ENCODE results near the gene DDX17.

The DDX17 gene

DNA sequence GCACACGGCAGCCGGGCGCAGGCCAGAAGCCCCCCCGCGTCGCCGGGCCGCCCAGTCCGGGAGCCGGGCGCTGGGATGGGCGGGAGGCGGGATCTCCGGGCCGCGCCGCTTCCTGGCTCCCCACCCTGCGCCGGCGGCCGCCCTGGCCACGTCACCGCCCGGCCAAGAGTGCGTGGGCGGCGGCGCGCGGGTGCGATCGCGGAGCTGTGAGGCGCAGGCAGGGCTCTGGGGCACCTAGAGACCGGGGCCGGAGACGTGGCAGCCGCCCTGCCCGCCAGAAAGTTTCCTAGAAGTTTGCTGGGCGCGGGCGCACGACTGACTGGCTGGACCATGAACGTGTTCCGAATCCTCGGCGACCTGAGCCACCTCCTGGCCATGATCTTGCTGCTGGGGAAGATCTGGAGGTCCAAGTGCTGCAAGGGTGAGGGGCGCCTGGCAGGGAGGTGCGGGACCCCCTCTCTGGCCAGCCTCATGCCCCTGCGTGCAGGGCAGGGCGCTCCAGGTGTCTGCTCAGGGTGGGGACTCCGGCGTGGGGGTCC lies 38.1 kb downstream of the DDX17 start, which contains the start of gene KDELR3:
TSS of gene KDELR3 (plus strand) at position 193 of the 539 bp plus-strand sequence. CDS start at position 331, 138 bp downstream.
- Histone ChIP-seq H3K4me3 (ENCODE audit: low read length in 2 of 2) (peak within 1 kb of the TSS; percentile 71 to 86), H3K36me3 (ENCODE audit: control insufficient read depth in 2 of 2, insufficient read depth in 2 of 2, low read length in 2 of 2) (no peaks in the 10 kb centered on the region), H3K9me3 (ENCODE audit: control insufficient read depth in 2 of 2, low read length in 2 of 2) (no peaks in the 10 kb centered on the region), H3K9ac (ENCODE audit: low read depth in 1 of 2, low read length in 2 of 2) (peak within 1 kb of the TSS; percentile 72 to 97), H3K27me3 (ENCODE audit: control insufficient read depth in 2 of 2, insufficient read depth in 2 of 2, low read length in 2 of 2) (peaks cover 8 to 19% of the 10 kb centered on the region in 2 donors), H3K4me1 (ENCODE audit: control insufficient read depth in 2 of 2, insufficient read depth in 2 of 2, low read length in 2 of 2) (peaks cover 8 to 13% of the 10 kb centered on the region in 2 donors), H3K27ac (ENCODE audit: low read depth in 2 of 2, low read length in 2 of 2) (peak within 1 kb of the TSS in 1 of 2 donors; percentile 46)

DNA sequence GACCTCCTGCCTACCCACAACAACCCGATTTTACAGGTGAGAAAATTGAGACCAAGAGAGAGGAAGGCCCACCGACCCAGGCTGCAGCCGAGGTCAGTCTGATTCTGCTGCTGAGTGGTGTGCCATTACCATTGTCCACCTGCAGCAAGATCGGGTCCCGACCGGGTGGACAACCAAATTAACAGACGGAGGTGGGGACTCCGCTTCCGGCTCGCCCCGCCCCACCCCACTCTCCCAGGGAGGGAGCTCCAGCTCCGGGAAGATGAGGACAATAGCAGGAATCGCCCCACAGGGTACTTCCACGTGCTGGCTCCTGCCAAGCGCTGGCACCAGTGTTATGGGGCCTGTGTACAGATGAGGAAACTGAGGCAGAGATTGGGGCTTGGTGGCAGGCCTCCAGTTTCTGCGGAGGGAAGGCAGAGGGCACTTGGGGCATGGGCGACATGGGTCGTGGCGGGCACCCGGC lies 38.6 kb downstream of the DDX17 start:
- Histone ChIP-seq H3K27ac (ENCODE audit: low read depth in 2 of 2, low read length in 2 of 2) (peak overlapping the region in 1 of 2 donors; percentile 46), H3K36me3 (ENCODE audit: control insufficient read depth in 2 of 2, insufficient read depth in 2 of 2, low read length in 2 of 2) (no peaks in the 10 kb centered on the region)

DNA sequence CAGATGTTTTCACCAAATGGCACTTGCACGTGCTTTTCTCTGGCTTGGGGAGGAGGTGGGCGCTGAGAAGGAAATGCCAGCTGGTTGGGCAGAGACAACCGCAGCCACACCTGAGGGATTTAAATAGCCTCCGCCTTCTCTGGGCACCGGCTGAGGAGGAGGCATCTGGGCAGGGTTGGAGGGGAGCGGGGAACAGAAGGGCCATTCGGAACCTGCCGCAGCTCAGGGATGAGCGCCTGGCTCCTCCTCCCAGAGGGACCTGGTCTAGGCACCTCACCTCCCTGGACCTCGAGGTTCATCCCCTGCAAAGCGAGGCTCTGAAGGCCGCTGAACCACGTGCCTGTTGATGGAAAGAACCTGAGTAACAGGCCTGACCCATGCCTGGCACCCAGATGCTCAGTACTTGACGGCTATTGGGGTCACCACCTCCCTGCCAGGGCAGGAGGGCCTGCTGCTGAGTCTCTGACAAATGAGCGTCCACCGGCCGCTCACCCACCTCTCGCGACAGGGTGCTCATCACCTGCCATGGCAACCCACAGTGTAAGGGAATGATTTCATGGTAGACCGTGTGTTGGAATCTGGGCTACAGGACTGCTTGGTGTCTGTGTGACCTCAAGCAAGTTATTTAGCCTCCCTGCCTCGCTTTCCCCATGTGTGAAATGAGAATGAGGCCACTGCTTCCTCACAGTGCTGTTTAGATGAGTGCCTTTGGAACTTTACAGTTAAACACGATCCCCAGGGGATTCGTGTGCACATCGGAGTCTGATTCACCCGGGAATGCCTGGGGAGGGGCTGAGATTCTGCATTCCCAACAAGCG lies 40.2 kb downstream of the DDX17 start:
- Histone ChIP-seq H3K27ac (ENCODE audit: low read depth in 2 of 2, low read length in 2 of 2) (no peak overlapping the region), H3K9me3 (ENCODE audit: control insufficient read depth in 2 of 2, low read length in 2 of 2) (no peaks in the 10 kb centered on the region), H3K9ac (ENCODE audit: low read depth in 1 of 2, low read length in 2 of 2) (no peak overlapping the region), H3K27me3 (ENCODE audit: control insufficient read depth in 2 of 2, insufficient read depth in 2 of 2, low read length in 2 of 2) (peaks cover 15 to 30% of the 10 kb centered on the region in 2 donors), H3K4me3 (ENCODE audit: low read length in 2 of 2) (no peak overlapping the region), H3K4me1 (ENCODE audit: control insufficient read depth in 2 of 2, insufficient read depth in 2 of 2, low read length in 2 of 2) (peaks cover 11 to 13% of the 10 kb centered on the region in 2 donors), H3K36me3 (ENCODE audit: control insufficient read depth in 2 of 2, insufficient read depth in 2 of 2, low read length in 2 of 2) (no peaks in the 10 kb centered on the region)

More for the DNA sequence above, 38.6 kb downstream of the DDX17 start:
- Histone ChIP-seq H3K9ac (ENCODE audit: low read depth in 1 of 2, low read length in 2 of 2) (peak overlapping the region; percentile 47 to 97), H3K27me3 (ENCODE audit: control insufficient read depth in 2 of 2, insufficient read depth in 2 of 2, low read length in 2 of 2) (peaks cover 10 to 21% of the 10 kb centered on the region in 2 donors), H3K4me1 (ENCODE audit: control insufficient read depth in 2 of 2, insufficient read depth in 2 of 2, low read length in 2 of 2) (peaks cover 8 to 13% of the 10 kb centered on the region in 2 donors), H3K4me3 (ENCODE audit: low read length in 2 of 2) (peak overlapping the region; percentile 71 to 86), H3K9me3 (ENCODE audit: control insufficient read depth in 2 of 2, low read length in 2 of 2) (no peaks in the 10 kb centered on the region)

DNA sequence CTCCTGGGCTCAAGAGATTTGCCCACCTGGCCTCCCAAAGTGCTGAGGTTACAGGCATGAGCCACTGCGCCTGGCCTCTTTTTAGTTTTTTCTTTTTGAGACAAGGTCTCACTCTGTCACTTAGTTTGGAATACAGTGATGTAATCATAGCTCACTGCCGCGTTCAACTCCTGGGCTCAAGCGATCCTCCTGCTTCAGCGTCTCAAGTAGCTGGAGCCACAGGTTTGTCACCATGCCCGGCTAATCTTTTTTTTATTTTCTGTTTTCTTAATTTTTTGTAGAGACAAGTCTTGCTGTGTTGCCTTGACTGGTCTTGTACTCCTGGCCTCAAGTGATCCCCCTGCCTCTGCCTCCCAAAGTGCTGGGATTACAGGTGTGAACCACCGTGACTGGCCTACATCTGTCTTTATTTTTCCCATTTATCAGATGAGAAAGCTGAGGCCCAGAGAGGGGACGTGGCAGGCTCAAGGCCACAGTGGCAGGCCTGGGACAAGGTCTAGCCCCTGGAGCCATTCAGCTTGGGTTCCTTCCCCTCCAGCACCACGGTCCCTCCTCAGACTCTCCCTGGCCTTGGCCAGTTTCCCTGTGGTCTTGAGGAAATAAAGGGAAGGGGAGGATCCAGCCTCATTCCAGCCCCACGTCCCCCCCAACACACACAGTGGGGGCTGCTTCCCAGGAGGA lies 41.0 kb downstream of the DDX17 start:
- no peak overlapping the region for H3K4me3 ChIP-seq (ENCODE audit: low read length in 2 of 2)
- H3K27ac ChIP-seq (ENCODE audit: low read depth in 2 of 2, low read length in 2 of 2), result no peak overlapping the region
- peaks cover 11 to 13% of the 10 kb centered on the region in 2 donors for H3K4me1 ChIP-seq (ENCODE audit: control insufficient read depth in 2 of 2, insufficient read depth in 2 of 2, low read length in 2 of 2)
- H3K36me3 ChIP-seq (ENCODE audit: control insufficient read depth in 2 of 2, insufficient read depth in 2 of 2, low read length in 2 of 2), result no peaks in the 10 kb centered on the region
- H3K9me3 ChIP-seq (ENCODE audit: control insufficient read depth in 2 of 2, low read length in 2 of 2), result no peaks in the 10 kb centered on the region
- H3K27me3 ChIP-seq (ENCODE audit: control insufficient read depth in 2 of 2, insufficient read depth in 2 of 2, low read length in 2 of 2), result peaks cover 20 to 35% of the 10 kb centered on the region in 2 donors
- no peak overlapping the region for H3K9ac ChIP-seq (ENCODE audit: low read depth in 1 of 2, low read length in 2 of 2)

DNA sequence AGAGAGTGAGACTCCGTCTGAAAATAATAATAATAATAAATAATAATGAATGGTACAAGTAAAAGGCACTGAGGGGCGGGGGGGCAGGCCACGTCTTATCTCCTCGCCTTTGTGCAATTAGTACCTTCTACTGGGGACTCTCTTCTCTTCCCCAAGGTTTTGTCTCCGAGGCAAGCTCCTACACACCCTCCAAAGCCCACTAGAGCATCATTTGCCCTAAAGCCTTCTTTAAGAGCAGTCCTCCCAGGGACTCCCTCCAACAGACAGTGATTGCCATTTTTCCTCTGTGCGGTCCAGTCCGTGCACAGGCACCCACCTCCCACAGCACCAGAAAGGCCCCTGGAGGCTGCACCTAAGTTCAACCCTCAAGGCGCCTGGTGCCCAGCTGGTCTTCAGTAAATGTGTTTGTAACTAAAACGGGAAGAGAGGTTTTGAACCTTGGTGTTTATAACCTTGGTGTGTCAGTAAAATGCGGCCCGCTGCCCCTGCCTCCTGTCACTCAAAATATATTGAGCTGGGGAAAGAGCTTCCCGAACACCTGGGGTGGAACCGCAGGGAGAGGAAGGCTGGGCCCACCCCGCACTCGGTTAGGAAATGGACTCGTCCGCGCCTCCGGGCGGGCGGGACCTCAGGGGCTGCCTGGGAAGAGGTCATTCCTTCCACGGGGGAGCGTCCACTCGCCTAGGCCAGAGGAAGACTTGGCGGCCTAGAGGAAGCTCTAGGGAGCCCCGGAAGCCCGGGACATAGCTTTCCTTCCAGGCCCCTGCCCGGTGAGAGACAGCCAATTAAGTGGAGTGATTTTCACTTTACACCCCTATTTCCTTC lies 42.9 kb downstream of the DDX17 start:
- peaks cover 10 to 11% of the 10 kb centered on the region in 2 donors for H3K4me1 ChIP-seq (ENCODE audit: control insufficient read depth in 2 of 2, insufficient read depth in 2 of 2, low read length in 2 of 2)
- no peaks in the 10 kb centered on the region for H3K9me3 ChIP-seq (ENCODE audit: control insufficient read depth in 2 of 2, low read length in 2 of 2)
- no peaks in the 10 kb centered on the region for H3K36me3 ChIP-seq (ENCODE audit: control insufficient read depth in 2 of 2, insufficient read depth in 2 of 2, low read length in 2 of 2)
- no peak overlapping the region for H3K9ac ChIP-seq (ENCODE audit: low read depth in 1 of 2, low read length in 2 of 2)
- H3K27me3 ChIP-seq (ENCODE audit: control insufficient read depth in 2 of 2, insufficient read depth in 2 of 2, low read length in 2 of 2), result peaks cover 31 to 42% of the 10 kb centered on the region in 2 donors
- no peak overlapping the region for H3K4me3 ChIP-seq (ENCODE audit: low read length in 2 of 2)
- no peak overlapping the region for H3K27ac ChIP-seq (ENCODE audit: low read depth in 2 of 2, low read length in 2 of 2)

DNA sequence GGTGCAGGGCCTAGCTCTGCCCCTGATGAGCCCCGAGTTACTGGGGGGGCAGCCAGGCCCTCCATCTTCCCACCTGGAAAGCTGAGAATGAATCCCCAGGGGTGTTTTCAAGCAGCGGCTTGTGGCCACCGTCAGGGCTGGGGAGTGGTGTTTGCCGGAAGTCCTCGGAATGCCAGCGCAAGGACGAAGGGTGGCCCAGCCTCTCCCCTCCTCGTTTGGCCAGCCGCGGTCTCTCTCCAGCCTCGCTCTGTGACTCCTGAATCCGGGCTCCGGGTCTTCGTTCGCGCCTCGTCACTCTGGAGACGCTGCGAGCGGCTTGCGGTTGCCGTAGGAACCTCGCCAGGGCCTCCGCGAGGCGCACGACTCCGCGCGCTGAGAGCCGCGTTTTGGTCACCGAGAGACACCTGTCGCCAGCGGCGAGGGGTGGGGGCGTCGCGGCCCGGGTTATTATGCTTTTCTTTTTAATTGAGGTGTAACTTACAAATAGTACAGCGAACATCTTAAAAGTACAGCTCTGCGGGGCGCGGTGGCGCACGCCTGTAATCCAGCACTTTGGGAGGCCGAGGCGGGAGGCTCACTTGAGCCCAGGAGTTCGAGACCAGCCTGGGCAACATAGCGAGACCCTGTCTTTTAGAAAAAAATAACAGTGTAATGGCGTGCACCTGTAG lies 44.6 kb downstream of the DDX17 start:
- peaks cover 43 to 53% of the 10 kb centered on the region in 2 donors for H3K27me3 ChIP-seq (ENCODE audit: control insufficient read depth in 2 of 2, insufficient read depth in 2 of 2, low read length in 2 of 2)
- H3K36me3 ChIP-seq (ENCODE audit: control insufficient read depth in 2 of 2, insufficient read depth in 2 of 2, low read length in 2 of 2), result no peaks in the 10 kb centered on the region
- no peak overlapping the region for H3K9ac ChIP-seq (ENCODE audit: low read depth in 1 of 2, low read length in 2 of 2)
- no peaks in the 10 kb centered on the region for H3K9me3 ChIP-seq (ENCODE audit: control insufficient read depth in 2 of 2, low read length in 2 of 2)
- H3K4me3 ChIP-seq (ENCODE audit: low read length in 2 of 2), result no peak overlapping the region
- H3K27ac ChIP-seq (ENCODE audit: low read depth in 2 of 2, low read length in 2 of 2), result no peak overlapping the region
- peaks cover 0 to 3% of the 10 kb centered on the region in 2 donors for H3K4me1 ChIP-seq (ENCODE audit: control insufficient read depth in 2 of 2, insufficient read depth in 2 of 2, low read length in 2 of 2)

DNA sequence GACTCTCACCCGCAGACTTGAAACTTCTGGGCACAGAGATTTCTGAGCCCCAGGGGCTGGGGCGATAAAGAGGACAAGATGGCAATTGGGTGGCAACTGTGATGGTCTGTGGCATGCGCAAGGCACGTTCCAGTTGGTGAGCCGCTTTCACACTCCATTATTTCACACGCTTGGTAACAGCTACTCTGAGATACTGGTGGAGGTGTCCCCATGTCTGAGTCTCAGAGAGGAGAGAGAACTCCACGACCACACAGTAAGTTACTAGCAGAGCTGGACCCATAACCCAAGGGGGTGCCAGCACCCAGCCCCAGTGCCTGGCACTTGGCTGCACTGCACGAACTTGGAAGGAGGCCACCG lies 45.1 kb downstream of the DDX17 start:
- H3K27ac ChIP-seq (ENCODE audit: low read depth in 2 of 2, low read length in 2 of 2), result no peak overlapping the region
- H3K27me3 ChIP-seq (ENCODE audit: control insufficient read depth in 2 of 2, insufficient read depth in 2 of 2, low read length in 2 of 2), result peaks cover 47 to 59% of the 10 kb centered on the region in 2 donors
- no peaks in the 10 kb centered on the region for H3K9me3 ChIP-seq (ENCODE audit: control insufficient read depth in 2 of 2, low read length in 2 of 2)
- peaks cover 0 to 3% of the 10 kb centered on the region in 2 donors for H3K4me1 ChIP-seq (ENCODE audit: control insufficient read depth in 2 of 2, insufficient read depth in 2 of 2, low read length in 2 of 2)
- no peaks in the 10 kb centered on the region for H3K36me3 ChIP-seq (ENCODE audit: control insufficient read depth in 2 of 2, insufficient read depth in 2 of 2, low read length in 2 of 2)
- no peak overlapping the region for H3K9ac ChIP-seq (ENCODE audit: low read depth in 1 of 2, low read length in 2 of 2)
- no peak overlapping the region for H3K4me3 ChIP-seq (ENCODE audit: low read length in 2 of 2)

DNA sequence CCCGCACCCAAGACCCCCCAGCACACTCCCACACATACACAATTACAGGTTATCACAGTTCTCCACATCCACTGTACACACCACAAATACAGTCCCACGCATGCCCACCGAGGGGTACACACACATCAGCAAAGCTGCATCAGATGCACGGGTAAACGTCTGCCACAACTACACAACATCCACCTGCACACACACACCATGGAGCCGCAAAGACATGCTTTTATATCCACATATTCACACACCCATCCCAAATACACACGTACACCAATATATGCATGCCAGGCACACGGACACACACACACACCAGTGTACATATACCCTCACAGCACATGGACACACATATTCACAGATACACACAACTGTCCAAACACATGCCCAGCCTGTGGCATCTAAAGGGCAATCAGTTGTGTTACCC lies 45.7 kb downstream of the DDX17 start:
- Histone ChIP-seq H3K9me3 (ENCODE audit: control insufficient read depth in 2 of 2, low read length in 2 of 2) (no peaks in the 10 kb centered on the region), H3K36me3 (ENCODE audit: control insufficient read depth in 2 of 2, insufficient read depth in 2 of 2, low read length in 2 of 2) (no peaks in the 10 kb centered on the region), H3K4me3 (ENCODE audit: low read length in 2 of 2) (no peak overlapping the region), H3K27me3 (ENCODE audit: control insufficient read depth in 2 of 2, insufficient read depth in 2 of 2, low read length in 2 of 2) (peaks cover 44 to 57% of the 10 kb centered on the region in 2 donors), H3K27ac (ENCODE audit: low read depth in 2 of 2, low read length in 2 of 2) (no peak overlapping the region), H3K4me1 (ENCODE audit: control insufficient read depth in 2 of 2, insufficient read depth in 2 of 2, low read length in 2 of 2) (peaks cover 0 to 3% of the 10 kb centered on the region in 2 donors), H3K9ac (ENCODE audit: low read depth in 1 of 2, low read length in 2 of 2) (no peak overlapping the region)
